ENCODE data around the gene C9orf72. TPM values are rescaled to one million over a fixed set of nuclear protein-coding genes. Genes with fewer than 3 reads are reported as not detected.

Gene C9orf72, protein sequence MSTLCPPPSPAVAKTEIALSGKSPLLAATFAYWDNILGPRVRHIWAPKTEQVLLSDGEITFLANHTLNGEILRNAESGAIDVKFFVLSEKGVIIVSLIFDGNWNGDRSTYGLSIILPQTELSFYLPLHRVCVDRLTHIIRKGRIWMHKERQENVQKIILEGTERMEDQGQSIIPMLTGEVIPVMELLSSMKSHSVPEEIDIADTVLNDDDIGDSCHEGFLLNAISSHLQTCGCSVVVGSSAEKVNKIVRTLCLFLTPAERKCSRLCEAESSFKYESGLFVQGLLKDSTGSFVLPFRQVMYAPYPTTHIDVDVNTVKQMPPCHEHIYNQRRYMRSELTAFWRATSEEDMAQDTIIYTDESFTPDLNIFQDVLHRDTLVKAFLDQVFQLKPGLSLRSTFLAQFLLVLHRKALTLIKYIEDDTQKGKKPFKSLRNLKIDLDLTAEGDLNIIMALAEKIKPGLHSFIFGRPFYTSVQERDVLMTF
- total RNA-seq = 3.4 and 6.3 TPM in 2 replicates

DNA sequence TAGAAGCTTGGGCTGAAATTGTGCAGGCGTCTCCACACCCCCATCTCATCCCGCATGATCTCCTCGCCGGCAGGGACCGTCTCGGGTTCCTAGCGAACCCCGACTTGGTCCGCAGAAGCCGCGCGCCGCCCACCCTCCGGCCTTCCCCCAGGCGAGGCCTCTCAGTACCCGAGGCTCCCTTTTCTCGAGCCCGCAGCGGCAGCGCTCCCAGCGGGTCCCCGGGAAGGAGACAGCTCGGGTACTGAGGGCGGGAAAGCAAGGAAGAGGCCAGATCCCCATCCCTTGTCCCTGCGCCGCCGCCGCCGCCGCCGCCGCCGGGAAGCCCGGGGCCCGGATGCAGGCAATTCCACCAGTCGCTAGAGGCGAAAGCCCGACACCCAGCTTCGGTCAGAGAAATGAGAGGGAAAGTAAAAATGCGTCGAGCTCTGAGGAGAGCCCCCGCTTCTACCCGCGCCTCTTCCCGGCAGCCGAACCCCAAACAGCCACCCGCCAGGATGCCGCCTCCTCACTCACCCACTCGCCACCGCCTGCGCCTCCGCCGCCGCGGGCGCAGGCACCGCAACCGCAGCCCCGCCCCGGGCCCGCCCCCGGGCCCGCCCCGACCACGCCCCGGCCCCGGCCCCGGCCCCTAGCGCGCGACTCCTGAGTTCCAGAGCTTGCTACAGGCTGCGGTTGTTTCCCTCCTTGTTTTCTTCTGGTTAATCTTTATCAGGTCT is at the start of gene C9orf72:
Gene C9orf72, minus strand, starts transcription at position 564 of the 716 bp plus-strand sequence. CDS start 6,361 bp downstream, outside the sequence.

DNA sequence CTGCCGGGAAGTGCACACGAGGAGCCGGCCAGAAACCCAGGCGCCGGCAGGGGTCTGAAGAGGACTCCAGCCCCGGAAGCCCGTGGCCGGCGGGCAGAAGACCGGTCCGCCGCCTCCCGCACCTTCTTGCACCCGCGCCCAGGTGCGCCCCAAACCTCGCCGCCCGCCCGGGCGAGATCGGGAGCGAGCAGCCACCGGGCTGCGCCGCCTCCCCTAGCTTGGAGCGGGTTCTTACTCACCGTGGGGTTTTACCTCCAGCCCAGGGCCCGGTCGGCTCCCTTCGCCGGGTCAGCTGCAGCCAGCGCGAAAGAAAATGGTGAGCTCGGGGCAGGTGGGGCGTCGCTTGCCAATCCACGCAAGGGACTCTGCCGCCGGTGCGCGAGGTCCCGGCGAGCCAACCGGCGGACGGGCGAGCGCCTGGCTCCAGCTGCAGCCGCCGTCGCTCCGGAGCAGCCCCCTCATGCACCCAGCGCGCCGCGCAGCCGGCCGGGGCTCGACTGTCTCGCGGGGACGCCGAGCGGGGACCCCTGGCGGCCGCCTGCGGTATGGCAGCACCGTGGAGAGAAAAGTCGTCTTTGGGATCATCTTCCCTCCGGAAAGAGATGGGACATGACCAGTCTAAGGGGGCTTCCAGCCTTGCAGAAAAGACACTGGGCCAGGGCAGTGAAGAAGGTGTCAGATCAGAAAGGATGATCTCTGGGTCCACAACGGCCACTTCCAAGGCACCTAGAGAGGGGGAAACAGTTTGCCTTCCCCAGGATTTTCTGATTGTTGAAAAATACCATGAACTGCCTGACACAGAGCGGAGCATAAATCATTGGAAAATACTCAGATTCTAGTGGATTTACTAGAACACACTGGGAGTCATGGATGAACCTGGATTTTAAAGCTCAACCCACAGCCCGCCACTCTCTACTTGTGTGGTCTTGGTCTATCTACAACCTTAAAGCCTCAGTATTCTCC is 43.7 kb downstream of the C9orf72 start, which contains the start of gene MOB3B:
Gene MOB3B, minus strand, starts transcription at position 499 of the 963 bp plus-strand sequence. CDS start 74,264 bp downstream, outside the sequence.

DNA sequence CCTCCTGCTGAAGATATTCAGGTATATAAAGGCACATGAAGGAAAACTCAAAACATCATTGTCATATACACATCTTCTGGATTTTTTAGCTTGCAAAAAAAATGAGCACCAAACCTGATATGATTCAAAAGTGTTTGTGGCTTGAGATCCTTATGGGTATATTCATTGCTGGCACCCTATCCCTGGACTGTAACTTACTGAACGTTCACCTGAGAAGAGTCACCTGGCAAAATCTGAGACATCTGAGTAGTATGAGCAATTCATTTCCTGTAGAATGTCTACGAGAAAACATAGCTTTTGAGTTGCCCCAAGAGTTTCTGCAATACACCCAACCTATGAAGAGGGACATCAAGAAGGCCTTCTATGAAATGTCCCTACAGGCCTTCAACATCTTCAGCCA is 49.0 kb downstream of the C9orf72 start, which contains the start of gene IFNK:
Gene IFNK, plus strand, starts transcription at position 55 of the 400 bp plus-strand sequence. Its CDS starts 47 bp downstream, at position 102.

Other genes starting within 250 kb of the C9orf72 start
- not detected in 2 replicates for gene IFNK, start 49.2 kb downstream of the C9orf72 start, total RNA-seq
- 0.17 and 0.59 TPM in 2 replicates for gene MOB3B, start 43.7 kb downstream of the C9orf72 start, total RNA-seq

All from smooth muscle cell of the pulmonary artery (primary cell).